DMS 273 (cell line): Measurements from ENCODE around the gene RAD51D.
A peak's percentile ranks its signal among the peaks of the same experiment; 100 is the strongest.
"Not testable (repeated sequence)": the region's sequence is repeated elsewhere in the genome, so short reads cannot be mapped to it uniquely, and the experiment has no call there.

Experiments
- DNase-seq: peaks from one replicate; lab custom pipeline; 2025; ENCODE audit not compliant: unreplicated experiment; lab: John Stamatoyannopoulos, UW

RAD51D gene

DNA sequence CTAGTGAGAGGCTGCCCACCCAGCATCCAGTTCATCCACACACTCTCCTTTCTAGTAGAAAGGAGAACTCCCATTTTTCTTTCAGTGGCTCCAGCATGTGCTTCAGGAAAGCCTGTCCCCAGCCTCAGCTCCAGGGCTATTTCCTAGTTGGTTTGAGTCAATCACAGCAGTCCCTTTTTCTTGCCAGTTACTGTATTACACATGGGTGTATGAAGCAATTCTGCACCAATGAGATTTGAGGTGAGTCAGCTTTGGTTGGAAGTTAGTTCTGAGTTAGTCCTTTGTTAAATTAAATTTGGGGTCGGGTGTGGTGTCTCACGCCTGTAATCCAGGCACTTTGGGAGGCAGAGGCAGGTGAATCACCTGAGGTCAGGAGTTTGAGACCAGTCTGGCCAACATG, 24.8 kb downstream of the RAD51D start:
- no peak for DNase-seq

- not testable (repeated sequence) for DNase-seq
These were observed 29.0 kb downstream of the RAD51D start for GRCh38 chr17:35090707-35091106.

GRCh38 chr17:35089586-35090296, 29.9 kb downstream of the RAD51D start:
- peak; percentile 43 for DNase-seq

DNA sequence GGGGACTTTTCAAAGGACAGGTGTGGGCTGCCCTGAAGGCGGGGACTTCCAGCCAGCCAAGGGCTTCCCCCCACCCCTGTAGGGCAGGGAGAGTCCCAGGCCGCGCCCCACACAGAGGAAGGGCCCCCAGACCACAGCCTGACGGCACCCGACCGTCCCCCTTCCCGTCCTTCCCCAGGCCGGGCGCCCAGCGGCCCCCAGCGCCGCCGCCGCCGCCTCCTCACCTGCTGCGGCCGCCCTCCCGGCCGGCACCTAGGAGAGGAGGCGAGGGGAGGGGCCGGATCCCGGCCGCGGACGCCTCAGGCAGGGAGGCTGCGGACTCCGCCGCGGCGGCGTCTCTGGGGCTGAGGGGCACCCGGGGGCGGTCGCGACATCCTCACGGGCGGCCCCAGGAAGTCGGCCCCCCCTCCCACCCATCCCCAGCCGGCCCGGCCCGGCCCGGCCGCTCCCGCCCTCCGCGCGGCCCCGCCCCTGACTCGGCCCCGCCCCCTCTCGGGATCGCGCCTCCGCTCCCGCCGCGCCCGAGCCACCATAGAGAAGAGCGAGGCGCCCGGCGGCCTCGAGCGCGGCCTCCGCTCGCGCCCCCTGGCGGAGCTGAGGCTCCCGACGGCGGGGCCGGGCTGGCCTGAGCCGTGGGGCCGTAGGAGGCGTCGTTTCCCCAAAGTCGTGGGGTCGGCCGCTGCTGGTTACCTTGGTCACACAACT, 30.6 kb downstream of the RAD51D start:
- peak; percentile 95 for DNase-seq

GRCh38 chr17:35088356-35088880, 31.2 kb downstream of the RAD51D start:
- DNase-seq: peak; percentile 53

DNA sequence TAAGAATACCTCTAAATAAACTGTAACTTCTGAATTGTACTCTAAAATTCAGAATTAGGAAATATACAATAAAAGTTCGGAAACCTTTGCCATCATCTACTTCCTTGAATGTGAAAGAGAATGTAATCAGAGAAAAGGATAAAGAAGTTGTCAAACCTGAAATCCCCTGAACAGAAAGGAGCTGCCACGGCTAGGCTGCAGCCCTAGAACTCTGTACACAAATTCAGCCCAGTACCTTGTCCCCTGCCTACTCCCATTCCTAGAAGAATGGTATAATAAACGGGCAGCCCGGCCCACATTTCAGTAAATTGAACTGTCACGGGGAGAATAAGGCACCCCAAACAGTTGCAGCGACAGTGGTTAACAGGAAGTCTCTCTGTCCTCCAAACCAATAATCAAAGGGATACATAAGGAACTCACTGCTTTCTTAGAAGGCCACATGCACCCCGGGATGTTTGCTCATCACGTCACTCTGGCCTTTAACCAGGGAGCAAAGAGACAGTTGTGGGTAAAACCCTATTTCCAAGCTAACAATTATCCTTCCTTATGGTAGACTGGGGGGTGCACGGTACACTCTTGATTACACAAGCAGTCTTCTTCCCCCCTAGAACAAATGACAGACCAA, 31.8 kb downstream of the RAD51D start:
- DNase-seq: no peak

DNA sequence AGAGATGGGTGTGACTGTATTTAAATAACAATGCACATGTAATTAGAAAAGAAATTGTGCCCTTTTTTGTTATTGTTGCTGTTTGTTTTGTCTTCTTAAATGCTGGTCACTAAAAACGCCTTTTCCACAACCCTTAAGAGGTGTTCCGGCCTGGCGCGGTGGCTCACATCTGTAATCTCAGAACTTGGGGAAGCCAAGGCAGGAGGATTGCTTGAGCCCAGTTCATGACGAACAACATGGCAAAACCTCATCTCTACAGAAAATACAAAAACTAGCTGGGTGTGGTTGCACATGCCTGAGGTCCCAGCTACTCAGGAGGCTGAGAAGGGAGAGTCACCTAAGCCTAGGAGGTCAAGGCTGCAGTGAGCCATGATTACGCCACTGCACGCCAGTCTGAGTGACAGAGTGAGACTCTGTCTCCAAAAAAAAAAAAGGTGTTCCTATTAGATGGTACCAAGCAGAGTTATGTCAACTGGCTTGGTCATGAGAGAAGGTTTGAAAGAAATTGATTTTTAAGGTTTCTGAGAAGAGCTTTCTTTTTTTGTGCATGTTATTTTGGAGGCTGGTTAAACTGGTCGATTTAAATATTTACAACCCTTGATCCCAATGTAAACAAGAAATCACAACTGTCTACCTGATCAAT, 32.6 kb downstream of the RAD51D start:
- no peak for DNase-seq

GRCh38 chr17:35086164-35086563, 33.5 kb downstream of the RAD51D start:
- no peak for DNase-seq

DNA sequence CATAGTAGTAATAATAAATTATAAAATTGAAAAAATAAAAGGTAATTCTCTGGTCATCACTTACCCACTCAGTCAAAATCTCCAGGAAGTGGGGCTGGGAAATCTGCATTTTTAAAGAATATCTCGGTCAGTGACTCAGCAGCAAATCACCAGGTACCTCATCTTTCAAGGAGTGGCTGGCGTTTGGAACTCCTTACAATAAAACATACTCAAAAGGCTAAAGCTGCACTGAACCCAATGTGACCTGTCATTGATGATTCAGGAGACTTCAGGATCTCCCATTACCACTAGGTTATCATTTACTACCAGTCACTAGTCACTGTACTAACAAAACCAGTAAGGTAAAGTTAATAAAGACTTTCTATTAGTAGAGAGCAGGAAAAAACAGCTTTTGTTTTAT, 34.7 kb downstream of the RAD51D start:
- no peak for DNase-seq

DNA sequence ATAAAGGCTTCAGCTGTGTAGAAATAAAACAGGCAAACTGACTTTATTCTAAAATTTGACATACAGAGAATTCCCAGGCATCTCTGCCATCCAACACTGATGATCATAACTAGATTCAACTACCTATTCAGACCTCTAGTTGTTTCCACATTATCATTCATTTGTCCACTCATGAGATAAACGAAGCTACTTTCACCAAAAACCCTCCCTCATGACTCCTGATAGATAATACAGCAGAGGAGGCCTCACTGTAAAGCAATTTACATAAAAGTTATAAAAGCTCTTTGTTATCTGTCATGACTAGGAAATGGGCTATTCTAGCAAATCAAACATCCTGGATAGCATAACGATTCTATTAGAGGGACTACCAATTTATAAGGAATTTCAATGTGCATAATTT, 36.6 kb downstream of the RAD51D start:
- no peak for DNase-seq

DNA sequence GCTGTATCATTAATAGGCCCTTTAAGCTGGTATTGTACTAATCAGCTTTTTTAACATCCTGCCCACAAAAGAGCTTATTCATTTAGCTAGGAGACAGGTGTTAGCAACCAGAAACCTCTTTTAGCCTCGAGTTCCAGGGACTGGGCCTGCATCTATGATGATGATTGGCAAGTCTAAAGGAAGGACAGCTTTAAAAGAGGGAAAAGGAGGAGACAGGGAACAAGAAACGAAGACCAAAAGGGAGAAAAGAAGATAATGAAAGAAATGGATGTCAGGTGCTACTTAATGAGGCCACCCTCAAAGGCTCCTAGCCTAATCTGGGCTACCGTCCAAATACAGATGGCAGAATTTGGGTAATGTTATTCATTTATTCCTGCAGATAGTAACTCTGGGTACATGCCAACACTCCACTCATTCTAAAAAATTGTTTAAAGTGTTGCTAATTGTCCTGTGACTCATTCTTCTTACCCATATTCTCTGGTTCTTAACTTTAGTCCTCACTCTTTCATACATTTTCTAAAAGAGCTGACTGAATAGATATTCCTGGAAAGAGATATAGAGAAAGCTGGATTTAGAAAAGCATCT, 37.5 kb downstream of the RAD51D start:
- DNase-seq: peak; percentile 92

GRCh38 chr17:35081638-35082037, 38.0 kb downstream of the RAD51D start:
- no peak for DNase-seq

GRCh38 chr17:35080536-35080935, 39.1 kb downstream of the RAD51D start:
- DNase-seq: no peak

GRCh38 chr17:35079547-35080423, 39.9 kb downstream of the RAD51D start:
- no peak for DNase-seq

DNA sequence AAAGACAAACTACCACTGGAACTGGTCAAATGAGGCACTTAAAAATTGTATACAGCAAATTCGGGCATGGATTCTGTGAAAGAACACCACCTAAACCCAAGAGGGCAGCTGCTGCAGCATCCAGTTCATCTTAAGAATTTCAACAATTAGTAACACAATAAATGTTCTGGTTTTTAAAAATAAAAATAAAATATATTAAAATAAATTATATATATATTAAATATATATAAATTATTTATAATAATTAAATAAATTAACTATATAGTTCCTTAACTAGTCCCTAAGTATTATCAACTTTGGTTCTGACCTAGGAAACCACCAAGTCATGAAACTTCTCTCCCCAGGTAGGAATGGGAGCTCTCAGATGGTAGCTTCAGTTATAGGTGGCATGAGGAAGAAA, 42.8 kb downstream of the RAD51D start:
- no peak for DNase-seq

- DNase-seq: no peak
These were observed 44.7 kb downstream of the RAD51D start for GRCh38 chr17:35074711-35075707.

GRCh38 chr17:35073991-35074627, 45.6 kb downstream of the RAD51D start:
- no peak for DNase-seq

GRCh38 chr17:35073183-35073790, 46.4 kb downstream of the RAD51D start:
- no peak for DNase-seq
